ENCODE measurements around the gene GALNT18. TPM values are rescaled to one million over a fixed set of nuclear protein-coding genes. Genes with fewer than 3 reads are reported as not detected.

Gene GALNT18
- total RNA-seq: 31.6 and 137 TPM in 2 replicates

DNA sequence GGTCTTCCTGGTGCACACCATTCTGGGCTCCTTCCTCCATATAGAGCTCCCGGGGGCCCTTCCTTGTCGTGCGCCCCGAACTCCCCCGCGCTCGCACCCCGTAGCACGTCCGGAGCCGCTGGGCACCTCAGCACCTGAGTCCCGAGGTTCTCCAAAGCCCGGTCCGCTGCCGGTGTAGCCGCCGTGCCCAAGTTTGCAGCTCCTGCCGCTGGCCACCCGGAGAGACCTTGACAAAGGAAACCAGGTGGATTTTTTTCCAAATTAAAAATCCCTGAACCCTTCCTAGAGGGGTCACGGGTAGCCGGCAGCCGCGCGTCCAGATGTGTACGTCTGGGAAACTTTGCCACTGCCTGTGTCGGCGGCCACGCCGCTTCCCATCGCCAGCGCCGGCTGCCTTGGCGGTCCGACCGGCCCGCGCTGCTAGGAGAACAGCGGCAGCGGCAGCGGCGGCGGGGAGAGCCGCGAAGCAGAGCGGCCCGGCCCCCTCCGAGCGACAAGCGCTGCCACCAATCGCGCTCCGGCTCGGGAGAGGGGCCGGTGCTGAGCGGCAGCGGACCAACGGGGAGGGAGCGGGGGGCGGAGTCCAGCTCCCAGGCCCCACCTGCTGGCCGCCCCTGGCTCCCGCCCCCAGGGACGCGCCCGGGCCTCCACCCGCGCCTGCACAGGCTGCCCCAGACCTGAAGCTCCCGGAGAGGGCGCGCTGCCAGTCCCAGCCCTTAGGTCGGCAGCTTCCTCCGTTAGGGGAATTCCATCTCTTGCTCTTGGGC is at the start of gene GALNT18:
TSS of gene GALNT18 (minus strand) at position 433 of the 767 bp plus-strand sequence.

DNA sequence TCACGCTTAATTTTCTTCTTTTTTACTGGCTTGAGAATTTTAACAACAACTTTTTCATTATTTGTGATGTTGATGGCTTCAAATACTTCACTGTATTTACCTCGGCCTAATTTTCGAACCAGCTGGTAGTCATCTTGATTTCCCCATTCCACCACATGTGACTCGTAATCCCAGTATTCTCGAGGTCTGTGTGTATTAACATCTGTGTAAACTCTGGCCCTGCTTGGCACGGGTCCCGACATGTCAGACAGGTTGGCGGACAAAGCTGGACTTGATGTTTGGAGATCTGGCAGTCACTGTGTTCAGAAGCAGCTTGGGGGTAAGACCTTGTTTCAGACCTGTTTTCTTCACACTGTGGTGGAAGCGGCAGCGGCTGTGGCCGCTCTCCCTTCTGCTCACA is 268.9 kb downstream of the GALNT18 start, which contains the start of gene CSNK2A3:
TSS of gene CSNK2A3 (minus strand) at position 373 of the 400 bp plus-strand sequence. CDS start at position 242, 131 bp downstream.

Other genes starting within 250 kb of the GALNT18 start
- gene USP47, start 220.0 kb upstream of the GALNT18 start, total RNA-seq: 44.5 and 68.9 TPM in 2 replicates